ENCODE measurements around the gene THAP8. TPM values are rescaled to one million over a fixed set of nuclear protein-coding genes. Genes with fewer than 3 reads are reported as not detected.

The THAP8 gene
- total and polyA plus RNA-seq, 4 experiments from 2014 or later: 4.0 to 8.6 (median 6.0) TPM

- H3K4me3 ChIP-seq (ENCODE audit: low read length in 2 of 2): no peak overlapping the region
- DNase-seq: no peak
- H3K9me3 ChIP-seq (ENCODE audit: control insufficient read depth in 1 of 2, low read length in 2 of 2): no peaks in the 10 kb centered on the region
- H3K27ac ChIP-seq (ENCODE audit: low read depth, low read length): no peak overlapping the region
- H3K9me3 Mint-ChIP-seq: peaks cover 0 to 2% (median 0%) of the 10 kb centered on the region in 8 donors
- peak overlapping the region in 1 of 8 donors; percentile 41 for H3K4me3 Mint-ChIP-seq
- ChIA-PET POLR2A (ENCODE audit: partially characterized antibody) (no interaction called here), CTCF (ENCODE audit: partially characterized antibody) (no interaction called here)
- no peaks in the 10 kb centered on the region for H3K4me1 ChIP-seq (ENCODE audit: insufficient read depth, low read length)
- no peak overlapping the region for H3K27ac Mint-ChIP-seq
- H3K27me3 ChIP-seq (ENCODE audit: insufficient read depth, low read length): no peaks in the 10 kb centered on the region
- H3K27me3 Mint-ChIP-seq: no peaks in the 10 kb centered on the region
- no peaks in the 10 kb centered on the region for H3K36me3 ChIP-seq (ENCODE audit: insufficient read depth, low read length)
- peaks cover 0 to 2% (median 0%) of the 10 kb centered on the region in 4 donors for H3K4me1 Mint-ChIP-seq
- H3K36me3 Mint-ChIP-seq: no peaks in the 10 kb centered on the region
- intact Hi-C loops (cut with micrococcal nuclease): no loop called here
These were observed 13.6 kb upstream of the THAP8 start for GRCh38 chr19:36067681-36068080.

GRCh38 chr19:36064826-36065225, 10.7 kb upstream of the THAP8 start:
- no peaks in the 10 kb centered on the region for H3K36me3 Mint-ChIP-seq

GRCh38 chr19:36061367-36061766, 7.3 kb upstream of the THAP8 start:
- Mint-ChIP-seq H3K4me3 (no peak overlapping the region), H3K4me1 (peaks cover 0 to 2% (median 0%) of the 10 kb centered on the region in 4 donors), H3K27me3 (no peaks in the 10 kb centered on the region), H3K36me3 (no peaks in the 10 kb centered on the region), H3K27ac (no peak overlapping the region), H3K9me3 (peaks cover 0 to 2% (median 0%) of the 10 kb centered on the region in 8 donors)
- Histone ChIP-seq H3K27ac (ENCODE audit: low read depth, low read length) (no peak overlapping the region), H3K4me3 (ENCODE audit: low read length in 2 of 2) (no peak overlapping the region), H3K9me3 (ENCODE audit: control insufficient read depth in 1 of 2, low read length in 2 of 2) (no peaks in the 10 kb centered on the region), H3K4me1 (ENCODE audit: insufficient read depth, low read length) (no peaks in the 10 kb centered on the region), H3K36me3 (ENCODE audit: insufficient read depth, low read length) (no peaks in the 10 kb centered on the region), H3K27me3 (ENCODE audit: insufficient read depth, low read length) (no peaks in the 10 kb centered on the region)
- CTCF ChIA-PET (ENCODE audit: partially characterized antibody): interaction anchor here (0.8 to 2.3 kb wide), 5 partner anchors 22 to 177 kb away, joined by 3 to 7 read pairs (median 3); no protein-coding TSS in a partner anchor
- DNase-seq: no peak
- intact Hi-C loops (cut with micrococcal nuclease): loop anchor here (2.0 kb wide), 1 partner anchor 109 kb away; no protein-coding TSS in a partner anchor
- POLR2A ChIA-PET (ENCODE audit: partially characterized antibody): no interaction called here

More at GRCh38 chr19:36064826-36065225, 10.7 kb upstream of the THAP8 start:
- peak overlapping the region in 1 of 7 donors; percentile 18 for H3K27ac Mint-ChIP-seq
- intact Hi-C loops (cut with micrococcal nuclease): no loop called here
- POLR2A ChIA-PET (ENCODE audit: partially characterized antibody): no interaction called here
- H3K4me3 Mint-ChIP-seq: no peak overlapping the region
- Histone ChIP-seq H3K9me3 (ENCODE audit: control insufficient read depth in 1 of 2, low read length in 2 of 2) (no peaks in the 10 kb centered on the region), H3K27me3 (ENCODE audit: insufficient read depth, low read length) (no peaks in the 10 kb centered on the region), H3K27ac (ENCODE audit: low read depth, low read length) (no peak overlapping the region), H3K4me1 (ENCODE audit: insufficient read depth, low read length) (no peaks in the 10 kb centered on the region), H3K4me3 (ENCODE audit: low read length in 2 of 2) (no peak overlapping the region), H3K36me3 (ENCODE audit: insufficient read depth, low read length) (no peaks in the 10 kb centered on the region)
- CTCF ChIA-PET (ENCODE audit: partially characterized antibody): no interaction called here
- peaks cover 0 to 2% (median 0%) of the 10 kb centered on the region in 4 donors for H3K4me1 Mint-ChIP-seq
- no peak for DNase-seq
- no peaks in the 10 kb centered on the region for H3K27me3 Mint-ChIP-seq
- H3K9me3 Mint-ChIP-seq: peaks cover 0 to 2% (median 0%) of the 10 kb centered on the region in 8 donors

GRCh38 chr19:36060430-36060829, 6.3 kb upstream of the THAP8 start:
- Mint-ChIP-seq H3K27ac (peak overlapping the region in 2 of 7 donors; percentile 68 to 82), H3K27me3 (no peaks in the 10 kb centered on the region), H3K4me3 (no peak overlapping the region), H3K36me3 (no peaks in the 10 kb centered on the region), H3K9me3 (peaks cover 0 to 2% (median 0%) of the 10 kb centered on the region in 8 donors), H3K4me1 (peaks cover 2 to 8% (median 3%) of the 10 kb centered on the region in 4 donors)
- Histone ChIP-seq H3K4me3 (ENCODE audit: low read length in 2 of 2) (no peak overlapping the region), H3K9me3 (ENCODE audit: control insufficient read depth in 1 of 2, low read length in 2 of 2) (no peaks in the 10 kb centered on the region), H3K27me3 (ENCODE audit: insufficient read depth, low read length) (no peaks in the 10 kb centered on the region), H3K4me1 (ENCODE audit: insufficient read depth, low read length) (peaks cover 3% of the 10 kb centered on the region), H3K27ac (ENCODE audit: low read depth, low read length) (no peak overlapping the region), H3K36me3 (ENCODE audit: insufficient read depth, low read length) (no peaks in the 10 kb centered on the region)
- ChIA-PET CTCF (ENCODE audit: partially characterized antibody) (interaction anchor here (1.4 to 2.3 kb wide), 2 partner anchors 67 to 109 kb away, joined by 5 to 7 read pairs; no protein-coding TSS in a partner anchor), POLR2A (ENCODE audit: partially characterized antibody) (interaction anchor here (0.7 kb wide), 1 partner anchor 55 kb away, joined by 3 read pairs; the partner anchor contains the start of gene TBCB)
- intact Hi-C loops (cut with micrococcal nuclease): loop anchor here (2.0 kb wide), 1 partner anchor 110 kb away; no protein-coding TSS in a partner anchor
- DNase-seq: peak in 1 of 5 donors; percentile 7

- DNase-seq: no peak
- Mint-ChIP-seq H3K4me3 (no peak overlapping the region), H3K36me3 (peaks cover 0 to 2% of the 10 kb centered on the region in 2 donors), H3K27ac (peak overlapping the region in 2 of 7 donors; percentile 0 to 69), H3K4me1 (peaks cover 5 to 13% (median 9%) of the 10 kb centered on the region in 4 donors), H3K9me3 (no peaks in the 10 kb centered on the region), H3K27me3 (no peaks in the 10 kb centered on the region)
- intact Hi-C loops (cut with micrococcal nuclease): no loop called here
- Histone ChIP-seq H3K36me3 (ENCODE audit: insufficient read depth, low read length) (no peaks in the 10 kb centered on the region), H3K9me3 (ENCODE audit: control insufficient read depth in 1 of 2, low read length in 2 of 2) (no peaks in the 10 kb centered on the region), H3K4me3 (ENCODE audit: low read length in 2 of 2) (no peak overlapping the region), H3K4me1 (ENCODE audit: insufficient read depth, low read length) (peaks cover 7% of the 10 kb centered on the region), H3K27ac (ENCODE audit: low read depth, low read length) (no peak overlapping the region), H3K27me3 (ENCODE audit: insufficient read depth, low read length) (no peaks in the 10 kb centered on the region)
- ChIA-PET CTCF (ENCODE audit: partially characterized antibody) (interaction anchor here (0.5 to 1.3 kb wide), 2 partner anchors 68 to 290 kb away, joined by 3 to 6 read pairs; no protein-coding TSS in a partner anchor), POLR2A (ENCODE audit: partially characterized antibody) (interaction anchor here (1.2 kb wide), 1 partner anchor 45 kb away, joined by 3 read pairs; the partner anchor contains the start of gene ALKBH6)
These were observed 5.3 kb upstream of the THAP8 start for GRCh38 chr19:36059180-36059910.

GRCh38 chr19:36058481-36059179, 4.5 kb upstream of the THAP8 start:
- CTCF ChIA-PET (ENCODE audit: partially characterized antibody): interaction anchor here (1.3 kb wide), 1 partner anchor 69 kb away, joined by 6 read pairs; no protein-coding TSS in a partner anchor
- intact Hi-C loops (cut with micrococcal nuclease): no loop called here
- Mint-ChIP-seq H3K27me3 (no peaks in the 10 kb centered on the region), H3K36me3 (peaks cover 0 to 7% of the 10 kb centered on the region in 2 donors), H3K4me3 (peak overlapping the region in 1 of 8 donors; percentile 45), H3K27ac (peak overlapping the region in 3 of 7 donors; percentile 0 to 43 (median 17)), H3K4me1 (peaks cover 7 to 18% (median 13%) of the 10 kb centered on the region in 4 donors), H3K9me3 (no peaks in the 10 kb centered on the region)
- Histone ChIP-seq H3K9me3 (ENCODE audit: control insufficient read depth in 1 of 2, low read length in 2 of 2) (no peaks in the 10 kb centered on the region), H3K27ac (ENCODE audit: low read depth, low read length) (no peak overlapping the region), H3K36me3 (ENCODE audit: insufficient read depth, low read length) (no peaks in the 10 kb centered on the region), H3K4me3 (ENCODE audit: low read length in 2 of 2) (no peak overlapping the region), H3K27me3 (ENCODE audit: insufficient read depth, low read length) (no peaks in the 10 kb centered on the region), H3K4me1 (ENCODE audit: insufficient read depth, low read length) (peaks cover 7% of the 10 kb centered on the region)
- POLR2A ChIA-PET (ENCODE audit: partially characterized antibody): interaction anchor here (1.2 kb wide), 1 partner anchor 45 kb away, joined by 3 read pairs; the partner anchor contains the start of gene ALKBH6
- DNase-seq: no peak

Measured in CD4-positive, alpha-beta memory T cell (primary cell).